ENCODE measurements around the gene HDAC7.

The HDAC7 gene

DNA sequence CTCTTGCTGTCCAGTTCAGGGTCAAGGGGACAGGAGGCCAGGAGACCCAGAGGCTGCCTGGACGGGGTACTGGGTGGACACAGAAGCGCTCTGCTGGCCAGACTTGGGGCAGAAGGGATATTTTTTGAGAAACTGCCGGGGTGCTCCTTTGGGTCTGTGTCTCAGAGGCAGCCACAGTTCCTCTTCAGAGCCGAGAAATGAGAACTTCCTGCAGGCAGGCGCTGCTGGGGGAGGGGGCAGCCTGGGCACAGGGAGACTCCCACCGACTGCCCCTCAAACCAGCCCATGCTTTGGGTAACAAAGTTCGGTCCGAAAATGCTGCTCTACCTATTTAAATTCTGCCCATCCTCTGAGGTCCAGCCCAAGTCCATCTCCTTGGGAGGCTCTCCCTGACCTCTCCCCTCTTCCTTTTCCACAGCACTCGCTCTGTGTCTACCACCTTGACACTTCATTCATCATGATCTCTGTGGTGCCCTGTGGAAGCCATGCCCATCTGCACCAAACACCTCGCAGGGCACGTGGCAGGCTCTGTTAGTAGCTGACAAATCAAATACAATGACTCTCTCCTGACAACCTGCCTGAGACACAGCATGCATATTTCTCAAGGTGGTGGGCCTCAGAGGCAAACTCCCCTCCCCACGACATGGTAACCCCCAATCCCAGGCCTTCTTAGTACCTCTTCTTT, 16.4 kb downstream of the HDAC7 start:
- TF ChIP-seq, protein P1, sequence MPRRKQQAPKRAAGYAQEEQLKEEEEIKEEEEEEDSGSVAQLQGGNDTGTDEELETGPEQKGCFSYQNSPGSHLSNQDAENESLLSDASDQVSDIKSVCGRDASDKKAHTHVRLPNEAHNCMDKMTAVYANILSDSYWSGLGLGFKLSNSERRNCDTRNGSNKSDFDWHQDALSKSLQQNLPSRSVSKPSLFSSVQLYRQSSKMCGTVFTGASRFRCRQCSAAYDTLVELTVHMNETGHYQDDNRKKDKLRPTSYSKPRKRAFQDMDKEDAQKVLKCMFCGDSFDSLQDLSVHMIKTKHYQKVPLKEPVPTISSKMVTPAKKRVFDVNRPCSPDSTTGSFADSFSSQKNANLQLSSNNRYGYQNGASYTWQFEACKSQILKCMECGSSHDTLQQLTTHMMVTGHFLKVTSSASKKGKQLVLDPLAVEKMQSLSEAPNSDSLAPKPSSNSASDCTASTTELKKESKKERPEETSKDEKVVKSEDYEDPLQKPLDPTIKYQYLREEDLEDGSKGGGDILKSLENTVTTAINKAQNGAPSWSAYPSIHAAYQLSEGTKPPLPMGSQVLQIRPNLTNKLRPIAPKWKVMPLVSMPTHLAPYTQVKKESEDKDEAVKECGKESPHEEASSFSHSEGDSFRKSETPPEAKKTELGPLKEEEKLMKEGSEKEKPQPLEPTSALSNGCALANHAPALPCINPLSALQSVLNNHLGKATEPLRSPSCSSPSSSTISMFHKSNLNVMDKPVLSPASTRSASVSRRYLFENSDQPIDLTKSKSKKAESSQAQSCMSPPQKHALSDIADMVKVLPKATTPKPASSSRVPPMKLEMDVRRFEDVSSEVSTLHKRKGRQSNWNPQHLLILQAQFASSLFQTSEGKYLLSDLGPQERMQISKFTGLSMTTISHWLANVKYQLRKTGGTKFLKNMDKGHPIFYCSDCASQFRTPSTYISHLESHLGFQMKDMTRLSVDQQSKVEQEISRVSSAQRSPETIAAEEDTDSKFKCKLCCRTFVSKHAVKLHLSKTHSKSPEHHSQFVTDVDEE (CRISPR knock-in tag; IDR thresholded peaks at IDR 0.05), result no peak
- no peak for TF ChIP-seq ZC3H10 (CRISPR knock-in tag; IDR thresholded peaks at IDR 0.05)
- TF ChIP-seq, protein P2, sequence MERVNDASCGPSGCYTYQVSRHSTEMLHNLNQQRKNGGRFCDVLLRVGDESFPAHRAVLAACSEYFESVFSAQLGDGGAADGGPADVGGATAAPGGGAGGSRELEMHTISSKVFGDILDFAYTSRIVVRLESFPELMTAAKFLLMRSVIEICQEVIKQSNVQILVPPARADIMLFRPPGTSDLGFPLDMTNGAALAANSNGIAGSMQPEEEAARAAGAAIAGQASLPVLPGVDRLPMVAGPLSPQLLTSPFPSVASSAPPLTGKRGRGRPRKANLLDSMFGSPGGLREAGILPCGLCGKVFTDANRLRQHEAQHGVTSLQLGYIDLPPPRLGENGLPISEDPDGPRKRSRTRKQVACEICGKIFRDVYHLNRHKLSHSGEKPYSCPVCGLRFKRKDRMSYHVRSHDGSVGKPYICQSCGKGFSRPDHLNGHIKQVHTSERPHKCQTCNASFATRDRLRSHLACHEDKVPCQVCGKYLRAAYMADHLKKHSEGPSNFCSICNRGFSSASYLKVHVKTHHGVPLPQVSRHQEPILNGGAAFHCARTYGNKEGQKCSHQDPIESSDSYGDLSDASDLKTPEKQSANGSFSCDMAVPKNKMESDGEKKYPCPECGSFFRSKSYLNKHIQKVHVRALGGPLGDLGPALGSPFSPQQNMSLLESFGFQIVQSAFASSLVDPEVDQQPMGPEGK (CRISPR knock-in tag; IDR thresholded peaks at IDR 0.05; ENCODE audit: borderline replicate concordance), result no peak
- no peak for TF ChIP-seq GLIS3 (CRISPR knock-in tag; IDR thresholded peaks at IDR 0.05)
- no peak for TF ChIP-seq ZNF565 (CRISPR knock-in tag; conservative IDR thresholded peaks at IDR 0.05; ENCODE audit: low read depth)
- TF ChIP-seq ISL1 (CRISPR knock-in tag; IDR thresholded peaks at IDR 0.05), result no peak
- no peak for TF ChIP-seq OSR1 (CRISPR knock-in tag; IDR thresholded peaks at IDR 0.05)
- TF ChIP-seq ZFP3 (CRISPR knock-in tag; IDR thresholded peaks at IDR 0.05), result no peak
- TF ChIP-seq BACH2 (CRISPR knock-in tag; IDR thresholded peaks at IDR 0.05; ENCODE audit: borderline replicate concordance), result no peak
- TF ChIP-seq ESRRG (CRISPR knock-in tag; IDR thresholded peaks at IDR 0.05), result no peak
- no peak for TF ChIP-seq ZFP30 (CRISPR knock-in tag; IDR thresholded peaks at IDR 0.05)
- ATAC-seq, result no peak

DNA sequence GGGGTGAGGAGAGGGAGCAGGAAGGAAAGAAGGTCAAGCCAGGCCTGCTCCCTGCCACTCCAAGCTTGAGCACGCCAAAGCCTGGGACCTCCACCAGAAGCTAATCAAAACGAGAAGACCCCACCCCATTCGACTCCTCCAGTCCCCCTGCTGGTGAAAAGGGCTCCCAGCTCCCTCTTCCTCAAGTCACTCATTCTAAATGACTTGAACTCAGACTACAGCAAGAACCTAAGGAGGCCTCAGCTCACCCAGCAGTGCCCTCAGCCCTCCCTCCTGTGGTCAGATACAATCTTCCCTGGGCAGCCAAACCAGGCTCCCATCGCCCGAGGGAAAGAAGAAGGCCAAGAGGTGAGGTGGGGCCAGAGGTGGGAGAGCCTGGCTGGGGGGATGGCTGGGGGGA, 17.4 kb downstream of the HDAC7 start:
- ATAC-seq, result peak; percentile 30; the same call in 1 of the 3 replicates
- TF ChIP-seq BACH2 (CRISPR knock-in tag; IDR thresholded peaks at IDR 0.05; ENCODE audit: borderline replicate concordance), result no peak
- no peak for TF ChIP-seq RARB (CRISPR knock-in tag; IDR thresholded peaks at IDR 0.05)
- TF ChIP-seq, protein P3, sequence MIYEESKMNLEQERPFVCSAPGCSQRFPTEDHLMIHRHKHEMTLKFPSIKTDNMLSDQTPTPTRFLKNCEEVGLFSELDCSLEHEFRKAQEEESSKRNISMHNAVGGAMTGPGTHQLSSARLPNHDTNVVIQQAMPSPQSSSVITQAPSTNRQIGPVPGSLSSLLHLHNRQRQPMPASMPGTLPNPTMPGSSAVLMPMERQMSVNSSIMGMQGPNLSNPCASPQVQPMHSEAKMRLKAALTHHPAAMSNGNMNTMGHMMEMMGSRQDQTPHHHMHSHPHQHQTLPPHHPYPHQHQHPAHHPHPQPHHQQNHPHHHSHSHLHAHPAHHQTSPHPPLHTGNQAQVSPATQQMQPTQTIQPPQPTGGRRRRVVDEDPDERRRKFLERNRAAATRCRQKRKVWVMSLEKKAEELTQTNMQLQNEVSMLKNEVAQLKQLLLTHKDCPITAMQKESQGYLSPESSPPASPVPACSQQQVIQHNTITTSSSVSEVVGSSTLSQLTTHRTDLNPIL (CRISPR knock-in tag; IDR thresholded peaks at IDR 0.05; ENCODE audit: low read depth), result no peak

DNA sequence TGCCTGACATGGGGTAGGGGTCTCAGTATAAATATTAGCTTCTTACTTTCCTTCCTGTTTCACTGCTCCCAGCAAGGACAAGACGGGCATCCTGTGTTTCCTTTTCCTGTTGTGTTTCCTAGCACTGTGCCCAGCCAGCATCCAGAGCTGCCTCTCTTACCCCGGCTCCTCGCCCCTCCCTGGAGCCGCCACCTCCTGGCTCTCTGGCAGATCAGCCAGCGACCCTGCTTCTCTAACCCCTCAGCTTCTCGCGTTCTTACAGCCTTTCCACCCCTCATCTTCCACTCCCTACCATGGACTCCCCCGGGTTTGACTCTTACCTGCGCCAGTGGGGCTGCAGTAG, 17.8 kb downstream of the HDAC7 start:
- TF ChIP-seq ZFP3 (CRISPR knock-in tag; IDR thresholded peaks at IDR 0.05), result no peak
- TF ChIP-seq ZC3H10 (CRISPR knock-in tag; IDR thresholded peaks at IDR 0.05), result no peak
- TF ChIP-seq ARNTL (CRISPR knock-in tag; IDR thresholded peaks at IDR 0.05; ENCODE audit: borderline replicate concordance, low read depth), result no peak
- no peak for TF ChIP-seq ZFP30 (CRISPR knock-in tag; IDR thresholded peaks at IDR 0.05)
- TF ChIP-seq, protein P1 (CRISPR knock-in tag; IDR thresholded peaks at IDR 0.05), result no peak
- TF ChIP-seq, protein P3 (CRISPR knock-in tag; IDR thresholded peaks at IDR 0.05; ENCODE audit: low read depth), result no peak
- TF ChIP-seq TCF4 (CRISPR knock-in tag; IDR thresholded peaks at IDR 0.05; ENCODE audit: borderline replicate concordance), result no peak
- TF ChIP-seq RARB (CRISPR knock-in tag; IDR thresholded peaks at IDR 0.05), result no peak
- no peak for TF ChIP-seq ISL1 (CRISPR knock-in tag; IDR thresholded peaks at IDR 0.05)
- no peak for TF ChIP-seq ZNF8 (CRISPR knock-in tag; IDR thresholded peaks at IDR 0.05)
- TF ChIP-seq CSDC2 (CRISPR knock-in tag; IDR thresholded peaks at IDR 0.05), result no peak
- TF ChIP-seq TOX (CRISPR knock-in tag; IDR thresholded peaks at IDR 0.05; ENCODE audit: borderline replicate concordance), result no peak
- TF ChIP-seq ZNF565 (CRISPR knock-in tag; conservative IDR thresholded peaks at IDR 0.05; ENCODE audit: low read depth), result no peak
- TF ChIP-seq SNAI2 (CRISPR knock-in tag; IDR thresholded peaks at IDR 0.05), result no peak
- ATAC-seq, result peak; percentile 4; the same call in 1 of the 3 replicates
